Measurements from ENCODE around the gene UCKL1.

- no peak for TF ChIP-seq CTCF (IDR thresholded peaks at IDR 0.05; ENCODE audit: insufficient read depth, low read depth, low read length)
- no peak for TF ChIP-seq EZH2 (IDR thresholded peaks at IDR 0.05; ENCODE audit: insufficient read depth, low read length)
These were observed 20.8 kb downstream of the UCKL1 start for GRCh38 chr20:63935447-63935846.

Data from astrocyte (in vitro differentiated cells and primary cell).